ENCODE results near the gene PUM2. TPM values are rescaled to one million over a fixed set of nuclear protein-coding genes. Genes with fewer than 3 reads are reported as not detected.

The PUM2 gene
- total RNA-seq, 1 donor from 2014 or later = 123 TPM

DNA sequence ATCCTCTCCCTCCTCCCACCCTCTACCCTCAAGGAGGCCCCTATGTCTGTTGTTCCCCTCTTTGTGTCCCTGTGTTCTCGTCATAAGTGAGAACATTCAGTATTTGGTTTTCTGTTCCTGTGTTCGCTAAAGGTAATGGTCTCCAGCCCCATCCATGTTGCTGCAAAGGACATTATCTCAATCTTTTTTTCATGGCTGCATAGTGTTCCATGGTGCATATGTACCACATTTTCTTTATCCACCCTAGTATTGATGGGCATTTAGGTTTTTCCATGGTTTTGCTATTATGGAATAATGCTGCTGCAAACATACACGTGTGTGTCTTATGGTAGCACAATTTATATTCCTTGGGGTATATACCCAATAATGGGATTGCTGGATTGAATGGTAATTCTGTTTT, 33.0 kb downstream of the PUM2 start:
- H3K4me3 Mint-ChIP-seq (ENCODE audit: low read depth) = no peak overlapping the region
- TF ChIP-seq, protein P1, sequence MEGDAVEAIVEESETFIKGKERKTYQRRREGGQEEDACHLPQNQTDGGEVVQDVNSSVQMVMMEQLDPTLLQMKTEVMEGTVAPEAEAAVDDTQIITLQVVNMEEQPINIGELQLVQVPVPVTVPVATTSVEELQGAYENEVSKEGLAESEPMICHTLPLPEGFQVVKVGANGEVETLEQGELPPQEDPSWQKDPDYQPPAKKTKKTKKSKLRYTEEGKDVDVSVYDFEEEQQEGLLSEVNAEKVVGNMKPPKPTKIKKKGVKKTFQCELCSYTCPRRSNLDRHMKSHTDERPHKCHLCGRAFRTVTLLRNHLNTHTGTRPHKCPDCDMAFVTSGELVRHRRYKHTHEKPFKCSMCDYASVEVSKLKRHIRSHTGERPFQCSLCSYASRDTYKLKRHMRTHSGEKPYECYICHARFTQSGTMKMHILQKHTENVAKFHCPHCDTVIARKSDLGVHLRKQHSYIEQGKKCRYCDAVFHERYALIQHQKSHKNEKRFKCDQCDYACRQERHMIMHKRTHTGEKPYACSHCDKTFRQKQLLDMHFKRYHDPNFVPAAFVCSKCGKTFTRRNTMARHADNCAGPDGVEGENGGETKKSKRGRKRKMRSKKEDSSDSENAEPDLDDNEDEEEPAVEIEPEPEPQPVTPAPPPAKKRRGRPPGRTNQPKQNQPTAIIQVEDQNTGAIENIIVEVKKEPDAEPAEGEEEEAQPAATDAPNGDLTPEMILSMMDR (IDR thresholded peaks at IDR 0.05; ENCODE audit: unreplicated experiment) = no peak
- peaks cover 15% of the 10 kb centered on the region for H3K4me1 Mint-ChIP-seq (ENCODE audit: low read depth)
- H3K27me3 Mint-ChIP-seq = no peaks in the 10 kb centered on the region
- no peak for DNase-seq (ENCODE audit: low spot score, unreplicated experiment)
- no peaks in the 10 kb centered on the region for H3K9me3 Mint-ChIP-seq (ENCODE audit: low read depth)
- H3K27ac Mint-ChIP-seq = no peak overlapping the region
- peaks cover 41% of the 10 kb centered on the region for H3K36me3 Mint-ChIP-seq (ENCODE audit: insufficient read depth)

DNA sequence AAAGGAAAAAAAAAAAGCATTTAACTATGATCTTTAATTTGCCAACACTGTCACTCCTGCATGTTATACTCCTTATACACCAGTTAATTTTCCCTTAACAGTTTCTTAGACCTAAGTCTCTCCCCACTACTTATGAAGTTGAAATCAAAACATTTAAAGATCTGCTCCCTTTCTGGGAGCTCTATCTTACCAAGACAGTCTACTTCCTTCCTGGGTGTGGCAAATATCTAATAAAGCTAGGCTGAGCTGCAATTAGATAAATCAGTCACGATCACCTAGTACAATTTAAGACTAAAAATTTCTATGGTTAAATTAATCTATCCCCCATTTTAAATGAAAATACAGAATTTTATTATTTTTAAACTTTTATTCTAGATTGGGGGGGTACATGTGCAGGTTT, 33.4 kb downstream of the PUM2 start:
- peaks cover 15% of the 10 kb centered on the region for H3K4me1 Mint-ChIP-seq (ENCODE audit: low read depth)

DNA sequence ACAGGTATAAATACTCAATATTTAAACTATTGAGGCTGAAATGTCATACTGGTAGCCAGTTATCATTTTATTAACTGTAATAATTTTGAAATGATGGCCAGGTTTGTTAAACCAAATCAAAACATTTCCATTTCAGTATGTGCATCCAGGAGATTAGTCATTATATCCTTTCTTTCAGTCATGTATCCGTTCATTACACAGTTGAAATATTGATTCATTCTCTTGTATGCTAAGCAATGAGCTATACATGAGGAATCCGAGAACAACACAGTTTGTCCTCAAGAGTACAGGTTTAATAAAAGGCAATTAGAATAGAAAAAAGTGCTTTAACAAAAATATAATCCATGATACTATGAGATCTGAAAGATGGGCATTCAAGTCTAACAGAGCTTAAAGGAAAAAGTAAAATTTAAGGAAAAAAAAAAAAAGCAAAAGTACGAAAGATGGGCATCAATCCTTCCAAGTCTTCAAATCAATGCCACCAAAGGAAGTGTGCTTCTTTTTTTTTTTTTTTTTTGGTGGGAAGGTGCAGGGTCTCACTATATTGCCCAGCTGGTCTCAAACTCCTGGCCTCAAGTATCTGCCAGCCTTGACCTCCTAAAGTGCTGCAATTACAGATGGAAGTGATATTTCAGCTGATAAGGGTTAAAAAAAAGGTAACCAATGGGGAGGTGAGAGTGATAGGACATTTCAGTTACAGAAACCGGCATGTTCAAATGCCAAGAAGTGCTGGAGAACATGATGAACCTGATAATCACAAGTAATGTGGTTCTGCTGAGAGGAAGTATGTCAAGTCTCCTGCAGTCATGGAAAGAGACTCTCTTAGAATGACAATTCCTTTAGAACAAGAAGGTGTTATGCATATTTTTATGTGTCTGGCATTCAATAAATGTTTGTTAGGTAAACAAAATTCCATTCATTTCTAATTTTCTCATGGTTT, 35.8 kb downstream of the PUM2 start:
- TF ChIP-seq, protein P1 (IDR thresholded peaks at IDR 0.05; ENCODE audit: unreplicated experiment) = no peak
- peaks cover 38% of the 10 kb centered on the region for H3K36me3 Mint-ChIP-seq (ENCODE audit: insufficient read depth)
- no peaks in the 10 kb centered on the region for H3K9me3 Mint-ChIP-seq (ENCODE audit: low read depth)
- H3K27me3 Mint-ChIP-seq = no peaks in the 10 kb centered on the region
- H3K4me3 Mint-ChIP-seq (ENCODE audit: low read depth) = no peak overlapping the region
- peaks cover 4% of the 10 kb centered on the region for H3K4me1 Mint-ChIP-seq (ENCODE audit: low read depth)
- no peak overlapping the region for H3K27ac Mint-ChIP-seq
- no peak for DNase-seq (ENCODE audit: low spot score, unreplicated experiment)

More for the DNA sequence above, 33.4 kb downstream of the PUM2 start:
- no peak overlapping the region for H3K27ac Mint-ChIP-seq
- peaks cover 42% of the 10 kb centered on the region for H3K36me3 Mint-ChIP-seq (ENCODE audit: insufficient read depth)
- TF ChIP-seq, protein P1 (IDR thresholded peaks at IDR 0.05; ENCODE audit: unreplicated experiment) = no peak
- H3K9me3 Mint-ChIP-seq (ENCODE audit: low read depth) = no peaks in the 10 kb centered on the region
- DNase-seq (ENCODE audit: low spot score, unreplicated experiment) = no peak
- no peaks in the 10 kb centered on the region for H3K27me3 Mint-ChIP-seq
- H3K4me3 Mint-ChIP-seq (ENCODE audit: low read depth) = no peak overlapping the region

DNA sequence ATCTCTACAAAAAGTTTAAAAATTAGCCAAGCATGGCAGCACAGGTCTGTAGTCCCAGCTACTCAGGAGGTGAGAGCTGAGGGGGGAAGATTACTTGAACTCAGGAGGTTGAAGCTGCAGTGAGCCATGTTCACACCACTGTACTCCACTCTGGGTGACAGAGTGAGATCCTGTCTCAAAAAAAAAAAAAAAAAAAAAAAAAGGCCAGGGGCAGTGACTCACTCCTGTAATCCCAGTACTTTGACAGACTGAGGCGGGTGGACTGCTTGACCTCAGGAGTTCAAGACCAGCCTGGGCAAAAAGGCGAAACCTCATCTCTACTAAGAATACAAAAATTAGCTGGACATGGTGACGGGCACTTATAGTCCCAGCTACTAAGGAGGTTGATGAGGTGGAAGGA, 37.0 kb downstream of the PUM2 start:
- TF ChIP-seq, protein P1 (IDR thresholded peaks at IDR 0.05; ENCODE audit: unreplicated experiment) = no peak
- no peaks in the 10 kb centered on the region for H3K9me3 Mint-ChIP-seq (ENCODE audit: low read depth)
- no peaks in the 10 kb centered on the region for H3K27me3 Mint-ChIP-seq
- H3K4me1 Mint-ChIP-seq (ENCODE audit: low read depth) = no peaks in the 10 kb centered on the region
- H3K4me3 Mint-ChIP-seq (ENCODE audit: low read depth) = no peak overlapping the region
- H3K36me3 Mint-ChIP-seq (ENCODE audit: insufficient read depth) = peaks cover 36% of the 10 kb centered on the region
- no peak for DNase-seq (ENCODE audit: low spot score, unreplicated experiment)
- H3K27ac Mint-ChIP-seq = no peak overlapping the region

DNA sequence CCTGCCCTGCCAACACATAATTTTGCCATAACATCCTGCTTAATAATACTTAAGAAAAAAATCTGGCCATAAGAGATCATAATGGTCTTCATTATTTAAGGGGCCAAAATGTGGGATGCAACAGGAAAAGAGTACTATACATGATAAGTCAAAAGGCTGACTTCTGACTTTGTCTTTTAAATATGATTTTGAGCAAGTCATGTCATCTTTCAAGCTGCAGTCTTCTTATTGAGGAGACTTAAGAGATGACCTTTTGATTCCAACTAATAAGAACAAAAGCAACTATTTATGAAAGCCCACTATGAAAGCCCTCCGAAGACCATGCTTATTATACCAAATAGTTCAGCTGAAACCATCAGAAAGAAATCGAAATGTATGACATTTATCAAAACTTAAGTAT, 41.6 kb downstream of the PUM2 start:
- Mint-ChIP-seq H3K9me3 (ENCODE audit: low read depth) (no peaks in the 10 kb centered on the region), H3K36me3 (ENCODE audit: insufficient read depth) (peaks cover 32% of the 10 kb centered on the region), H3K27me3 (no peaks in the 10 kb centered on the region), H3K27ac (no peak overlapping the region), H3K4me3 (ENCODE audit: low read depth) (no peak overlapping the region), H3K4me1 (ENCODE audit: low read depth) (no peaks in the 10 kb centered on the region)
- TF ChIP-seq, protein P1 (IDR thresholded peaks at IDR 0.05; ENCODE audit: unreplicated experiment) = no peak
- DNase-seq (ENCODE audit: low spot score, unreplicated experiment) = no peak

Data from progenitor cell of endocrine pancreas (in vitro differentiated cells).